ENCODE results near the gene TEKT2. TPM values are rescaled to one million over a fixed set of nuclear protein-coding genes. Genes with fewer than 3 reads are reported as not detected.

The TEKT2 gene
- total and polyA plus RNA-seq, 2 of the 4 experiments (the other 2 are of a cell fraction) = 0.18 TPM; not detected in 1

- TF ChIP-seq, protein P1, sequence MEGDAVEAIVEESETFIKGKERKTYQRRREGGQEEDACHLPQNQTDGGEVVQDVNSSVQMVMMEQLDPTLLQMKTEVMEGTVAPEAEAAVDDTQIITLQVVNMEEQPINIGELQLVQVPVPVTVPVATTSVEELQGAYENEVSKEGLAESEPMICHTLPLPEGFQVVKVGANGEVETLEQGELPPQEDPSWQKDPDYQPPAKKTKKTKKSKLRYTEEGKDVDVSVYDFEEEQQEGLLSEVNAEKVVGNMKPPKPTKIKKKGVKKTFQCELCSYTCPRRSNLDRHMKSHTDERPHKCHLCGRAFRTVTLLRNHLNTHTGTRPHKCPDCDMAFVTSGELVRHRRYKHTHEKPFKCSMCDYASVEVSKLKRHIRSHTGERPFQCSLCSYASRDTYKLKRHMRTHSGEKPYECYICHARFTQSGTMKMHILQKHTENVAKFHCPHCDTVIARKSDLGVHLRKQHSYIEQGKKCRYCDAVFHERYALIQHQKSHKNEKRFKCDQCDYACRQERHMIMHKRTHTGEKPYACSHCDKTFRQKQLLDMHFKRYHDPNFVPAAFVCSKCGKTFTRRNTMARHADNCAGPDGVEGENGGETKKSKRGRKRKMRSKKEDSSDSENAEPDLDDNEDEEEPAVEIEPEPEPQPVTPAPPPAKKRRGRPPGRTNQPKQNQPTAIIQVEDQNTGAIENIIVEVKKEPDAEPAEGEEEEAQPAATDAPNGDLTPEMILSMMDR (conservative IDR thresholded peaks at IDR 0.05; ENCODE audit: low read depth, low read length) = no peak
These were observed 2.0 kb downstream of the TEKT2 start (continued) for GRCh38 chr1:36085686-36086526.

Measured in IMR-90 (cell line).